GM18508 (cell line): ENCODE results near the gene CACNA1C.

ENCODE experiments used
- ATAC-seq: cut with Tn5 transposase; IDR thresholded peaks from one replicate; pipeline ENCODE4 v1.9.1; 2021; ENCODE audit warnings: moderate number of reproducible peaks; ENCODE audit not compliant: insufficient read depth, unreplicated experiment

CACNA1C gene

DNA sequence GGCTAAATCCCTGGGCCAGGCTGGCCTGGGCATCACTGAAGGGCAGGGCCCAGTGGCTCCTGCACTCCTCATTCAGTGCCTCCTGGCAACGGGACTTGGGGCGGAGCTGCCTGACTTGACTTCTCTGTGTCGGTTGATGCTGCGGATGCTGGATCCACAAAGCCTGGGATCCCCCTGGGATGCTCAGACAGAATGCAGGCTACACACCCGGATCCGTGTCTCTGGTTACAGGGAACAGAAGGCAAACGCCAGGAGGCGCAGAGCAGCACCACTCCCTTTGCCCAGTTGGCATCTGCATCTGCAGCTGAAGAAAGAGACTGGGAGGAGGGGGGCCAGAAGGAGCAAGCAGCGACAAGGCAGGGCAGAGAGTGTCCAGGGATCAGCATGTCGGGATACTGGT lies 587.5 kb downstream of the CACNA1C start:
- no peak for ATAC-seq

DNA sequence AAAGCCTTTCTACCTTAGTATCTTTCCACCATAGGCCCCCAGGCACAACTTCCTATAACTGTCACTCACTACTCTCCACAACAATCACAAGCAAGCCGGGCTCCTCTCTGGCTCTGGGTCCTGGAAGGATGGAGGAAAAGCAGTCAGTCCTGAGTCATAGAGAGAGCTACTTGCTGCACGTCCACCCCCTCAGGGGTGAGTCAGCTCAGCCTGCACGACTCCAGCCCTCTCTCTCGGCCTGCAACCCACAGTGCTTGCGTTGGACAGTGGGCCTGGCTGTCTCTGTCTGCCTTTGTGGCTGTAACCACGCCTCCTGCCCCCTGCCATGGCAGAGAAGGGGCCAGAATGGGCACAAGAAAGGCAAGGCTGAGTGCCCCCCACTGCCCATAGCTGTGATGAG lies 587.9 kb downstream of the CACNA1C start:
- ATAC-seq: no peak

DNA sequence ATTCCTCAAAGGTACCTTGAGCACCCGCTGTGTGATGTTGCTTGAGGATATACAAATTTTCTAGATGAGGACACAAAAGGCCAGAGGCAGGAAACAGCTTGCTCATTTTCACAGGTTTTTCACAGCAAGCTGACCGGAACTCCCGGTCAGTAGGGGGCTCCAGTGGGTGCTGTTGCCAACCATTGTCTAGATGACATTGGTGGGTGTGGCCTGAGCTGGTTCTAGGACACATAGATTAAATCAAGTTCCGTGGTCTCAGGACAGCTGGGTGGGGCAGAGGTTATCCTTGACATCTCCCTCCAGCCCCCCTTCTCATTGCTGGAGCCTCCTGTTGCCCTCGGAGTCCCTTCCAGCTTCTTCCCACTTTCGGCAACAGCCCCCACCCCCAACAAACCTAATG lies 588.4 kb downstream of the CACNA1C start:
- no peak for ATAC-seq

DNA sequence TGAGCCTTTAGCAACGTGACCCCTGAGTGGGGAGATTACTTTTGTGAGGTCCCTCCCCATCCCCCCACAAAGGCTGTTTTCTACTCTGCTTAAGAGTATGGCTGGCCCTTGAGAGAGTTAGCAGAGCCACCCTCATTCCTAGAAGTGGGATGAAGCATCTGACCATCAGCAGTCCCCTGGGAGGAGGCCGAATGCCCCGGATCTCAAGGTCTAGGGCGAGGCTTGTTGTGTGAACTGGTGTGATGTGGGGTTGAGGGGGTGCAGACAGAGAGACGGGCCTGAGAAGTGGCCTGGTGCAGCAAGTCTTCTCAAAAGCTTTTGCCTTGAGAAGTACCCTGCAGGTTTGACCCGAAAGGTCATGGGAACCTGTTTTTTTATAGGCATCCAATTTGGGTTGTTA lies 589.0 kb downstream of the CACNA1C start:
- no peak for ATAC-seq

DNA sequence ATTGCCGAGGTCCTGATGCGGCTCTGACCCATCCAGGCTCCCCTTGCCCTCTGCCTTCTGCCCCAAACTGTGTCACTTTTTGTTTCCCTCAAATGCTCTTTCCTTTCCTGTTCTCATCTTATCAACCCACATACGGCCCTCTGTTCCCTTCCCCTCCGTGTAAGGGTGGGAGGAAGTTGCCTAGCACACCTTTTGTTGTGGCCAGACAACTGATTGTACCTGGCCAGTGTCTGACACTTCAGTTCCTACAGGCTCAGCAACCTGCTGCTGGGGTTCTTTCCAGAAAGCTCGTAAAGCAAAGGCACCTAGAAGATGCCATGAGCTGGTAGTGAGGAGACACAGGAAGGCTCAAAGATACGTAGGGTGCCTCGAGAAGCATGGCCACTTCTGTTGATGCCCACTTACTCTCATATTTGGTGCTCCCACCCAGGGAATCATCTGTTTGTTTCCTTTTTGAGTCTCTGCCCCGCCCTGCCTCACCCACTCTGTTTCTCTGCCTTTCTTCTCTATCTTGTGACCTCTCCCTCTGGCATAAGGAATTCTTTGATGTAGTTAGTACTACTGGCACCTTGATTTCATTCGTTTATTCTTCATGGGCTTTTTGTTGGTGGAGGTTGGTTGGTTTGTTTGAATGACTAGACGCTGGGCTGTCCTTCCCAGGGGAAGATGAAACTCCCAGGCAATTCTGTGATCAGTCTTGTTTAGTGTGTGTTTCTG lies 589.5 kb downstream of the CACNA1C start:
- ATAC-seq: no peak

DNA sequence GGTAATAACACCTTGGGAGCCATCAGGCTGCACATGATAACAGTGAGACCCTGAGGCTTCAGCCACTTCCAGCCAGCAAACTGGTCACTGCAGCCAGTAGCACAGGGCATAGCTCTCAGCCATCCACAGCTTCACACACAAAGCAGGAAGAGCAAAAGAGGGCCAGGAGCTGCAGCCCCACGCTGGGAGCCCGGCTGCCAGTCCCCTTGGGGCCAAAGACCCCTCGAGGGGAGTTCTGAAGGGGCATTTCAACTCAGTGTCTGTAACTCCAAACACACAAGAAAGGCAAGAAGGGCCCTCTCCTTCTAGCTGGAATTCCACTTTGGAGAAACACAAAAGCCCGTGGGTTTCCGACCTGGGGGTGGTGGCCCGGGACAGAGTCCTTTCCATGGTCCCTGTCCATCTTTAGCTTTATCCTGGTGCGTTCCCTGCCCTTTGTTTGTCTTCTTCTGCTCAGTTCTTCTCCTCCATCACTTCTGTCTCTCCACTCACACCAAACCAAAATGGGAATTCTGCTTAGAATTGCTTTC lies 590.2 kb downstream of the CACNA1C start:
- no peak for ATAC-seq

DNA sequence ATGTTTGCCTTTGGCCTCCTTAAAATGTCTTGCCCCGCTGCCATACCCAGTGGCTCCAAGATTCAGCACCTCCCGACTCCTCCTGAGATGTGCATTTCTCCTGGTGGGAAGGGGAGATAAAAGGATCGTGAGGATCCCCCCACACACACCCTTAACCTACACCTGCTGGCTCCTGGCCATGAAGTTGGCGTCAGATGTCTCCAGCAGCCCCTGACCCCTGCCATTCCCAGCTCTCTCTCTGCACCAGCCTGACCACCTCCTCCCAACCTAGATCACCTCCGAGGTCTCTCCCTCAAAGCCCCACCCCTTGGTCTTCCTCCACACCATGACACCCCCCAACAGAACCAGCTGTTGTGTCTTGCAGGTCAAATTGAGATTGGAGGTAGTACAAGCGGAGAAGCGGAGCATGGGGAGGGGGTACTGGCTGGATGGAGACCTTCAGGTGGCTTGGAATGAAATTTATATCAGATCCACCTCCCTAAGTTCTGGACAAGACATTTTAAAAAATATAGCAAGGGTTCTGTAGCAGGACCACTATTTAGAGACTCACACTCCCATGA lies 590.9 kb downstream of the CACNA1C start:
- ATAC-seq: no peak

DNA sequence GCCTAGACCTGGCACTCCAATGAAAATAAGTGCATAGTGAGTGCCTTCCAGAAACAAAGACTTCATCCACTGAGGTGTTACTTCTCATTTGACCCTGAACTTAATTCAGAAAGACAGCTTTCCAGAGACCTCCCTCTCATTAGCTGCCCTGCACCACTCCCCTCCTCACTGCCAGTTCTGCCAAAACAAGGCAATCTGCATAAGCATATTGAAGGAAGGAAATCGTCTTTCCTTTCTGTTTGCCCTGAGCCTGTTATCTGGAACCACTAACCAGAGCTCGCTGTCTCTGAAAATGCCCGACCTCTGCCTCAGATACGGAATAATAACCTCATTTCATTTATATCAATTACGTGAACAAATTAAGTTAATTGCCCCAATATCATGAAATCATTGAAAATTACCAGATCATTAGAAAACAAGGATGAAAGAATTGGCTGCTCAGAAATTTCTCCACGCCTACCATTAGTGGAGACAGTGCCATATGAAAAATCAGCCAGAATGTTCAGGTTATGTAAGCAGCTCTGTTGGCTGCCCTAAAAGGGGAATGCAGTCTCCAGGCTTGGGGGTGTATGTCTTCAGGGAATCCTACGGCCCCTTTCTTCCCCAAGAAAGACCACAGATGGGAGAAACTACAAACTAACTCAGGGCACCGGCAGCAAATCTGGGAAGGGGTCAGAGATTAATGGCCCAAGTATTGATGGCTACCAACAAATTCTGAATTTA lies 592.1 kb downstream of the CACNA1C start:
- ATAC-seq: no peak

DNA sequence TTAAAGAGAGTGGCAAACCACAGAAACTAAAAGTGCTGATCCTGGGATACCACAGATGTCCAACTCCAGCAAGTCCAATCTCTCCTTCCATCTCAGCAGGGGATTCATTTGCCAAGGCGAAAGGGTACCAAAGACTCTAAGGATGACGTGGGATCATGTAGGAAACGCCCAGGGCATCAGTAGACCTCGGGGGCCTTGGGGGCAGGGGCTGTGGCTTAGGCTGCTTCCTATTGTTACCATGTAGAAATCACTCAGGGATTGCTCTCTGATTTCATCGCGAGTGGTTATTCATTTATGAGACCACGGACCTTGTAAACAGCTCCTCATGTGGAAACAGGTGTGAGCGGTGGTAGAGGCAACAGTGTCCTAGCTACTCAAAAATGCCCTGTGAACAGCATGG lies 592.7 kb downstream of the CACNA1C start:
- no peak for ATAC-seq

DNA sequence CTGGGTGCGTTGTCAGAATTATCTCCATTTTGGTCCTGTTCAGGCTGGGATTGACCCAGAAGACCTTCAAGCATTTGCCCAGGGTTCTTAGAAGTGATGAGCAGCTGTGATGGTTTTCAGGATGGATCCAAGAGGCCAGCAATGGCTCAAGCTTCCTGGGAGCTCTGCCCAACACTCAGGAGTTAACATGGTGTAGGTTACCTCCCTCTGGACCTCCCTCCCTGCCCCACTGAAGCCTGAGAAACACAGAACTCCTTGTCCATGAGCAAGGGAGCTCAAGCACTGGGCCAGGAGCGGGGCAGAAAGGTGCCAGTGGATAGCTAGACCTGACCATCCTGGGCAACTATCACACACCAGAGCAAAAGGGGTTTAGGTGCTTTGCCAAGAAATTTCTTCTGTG lies 593.6 kb downstream of the CACNA1C start:
- ATAC-seq: no peak

DNA sequence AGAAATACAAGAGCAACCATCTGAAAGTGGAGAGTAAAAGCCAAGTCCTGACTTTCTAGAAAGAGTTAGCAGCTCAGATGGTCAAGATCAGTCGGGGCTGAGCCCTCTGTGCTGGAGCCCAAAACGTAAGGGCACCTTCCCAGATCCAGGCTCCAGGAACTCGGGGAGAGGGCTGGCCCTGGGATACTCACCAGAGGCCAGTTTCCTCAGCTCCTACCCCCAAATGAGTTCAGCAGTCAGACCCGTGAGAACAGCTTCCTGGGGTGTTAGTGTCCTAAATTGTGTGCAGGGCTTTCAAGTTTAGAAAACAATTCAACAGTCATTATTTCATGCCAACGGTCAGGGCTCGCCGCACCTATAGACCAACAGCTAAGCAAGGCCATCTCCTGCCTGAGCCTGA lies 594.4 kb downstream of the CACNA1C start:
- ATAC-seq: no peak

DNA sequence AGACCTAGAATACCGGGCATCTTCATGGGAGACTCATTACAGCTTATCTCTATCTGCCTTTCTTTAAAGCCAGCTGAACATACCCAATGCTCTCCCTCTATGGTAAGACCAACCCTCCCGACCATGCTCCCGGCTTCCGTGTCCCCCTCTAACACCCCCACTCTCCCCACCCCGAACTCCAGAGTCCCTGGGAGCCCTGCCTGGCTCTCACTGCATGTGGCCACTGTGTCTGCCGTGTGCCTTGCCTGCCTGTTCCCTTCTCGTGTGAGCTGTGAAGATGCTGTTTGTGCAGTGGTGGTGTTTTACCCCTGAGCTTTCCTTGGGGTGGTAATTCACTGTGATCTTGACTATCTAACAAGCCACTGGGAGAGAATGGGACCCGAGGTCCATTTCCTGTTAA lies 595.6 kb downstream of the CACNA1C start:
- ATAC-seq: no peak

DNA sequence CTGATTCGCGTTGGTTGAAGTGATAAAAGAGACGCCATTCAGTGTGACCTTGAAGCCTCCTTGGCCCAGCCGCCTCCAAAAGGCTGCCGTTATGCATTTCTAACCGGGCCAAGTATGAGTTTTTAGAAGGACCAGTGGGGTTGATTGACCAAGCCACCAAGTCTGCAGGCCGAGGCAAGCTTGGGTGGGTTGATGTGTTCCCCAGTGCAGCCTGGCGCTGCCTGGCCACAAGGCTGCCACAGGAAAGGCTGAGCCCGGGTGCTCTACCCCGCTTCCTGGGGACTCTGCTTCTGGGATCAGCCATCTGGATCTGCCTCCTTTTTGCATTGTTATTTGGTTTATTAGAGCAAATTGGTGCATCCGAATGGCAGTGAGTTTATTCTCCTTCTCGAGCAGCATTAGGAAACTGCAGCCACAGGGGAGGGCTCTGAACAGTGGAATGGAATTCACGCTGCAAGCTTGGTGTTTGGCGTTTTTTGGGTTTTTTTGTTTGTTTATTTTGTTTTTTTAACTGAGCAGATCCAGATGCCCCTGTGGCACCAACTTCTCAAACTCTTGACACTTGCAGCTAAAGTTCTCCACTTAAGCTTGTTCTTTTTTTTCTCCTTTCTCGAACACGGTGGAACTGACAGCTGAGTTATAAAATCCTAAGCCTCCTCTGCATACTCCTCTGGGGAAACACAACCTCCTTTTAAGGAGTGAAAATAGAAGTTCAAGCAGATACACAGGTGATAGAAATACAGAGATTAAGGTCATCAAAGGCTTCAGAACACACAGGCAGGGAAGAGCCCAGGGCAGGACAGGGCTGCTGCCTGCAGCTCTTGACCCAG lies 596.6 kb downstream of the CACNA1C start:
- no peak for ATAC-seq

DNA sequence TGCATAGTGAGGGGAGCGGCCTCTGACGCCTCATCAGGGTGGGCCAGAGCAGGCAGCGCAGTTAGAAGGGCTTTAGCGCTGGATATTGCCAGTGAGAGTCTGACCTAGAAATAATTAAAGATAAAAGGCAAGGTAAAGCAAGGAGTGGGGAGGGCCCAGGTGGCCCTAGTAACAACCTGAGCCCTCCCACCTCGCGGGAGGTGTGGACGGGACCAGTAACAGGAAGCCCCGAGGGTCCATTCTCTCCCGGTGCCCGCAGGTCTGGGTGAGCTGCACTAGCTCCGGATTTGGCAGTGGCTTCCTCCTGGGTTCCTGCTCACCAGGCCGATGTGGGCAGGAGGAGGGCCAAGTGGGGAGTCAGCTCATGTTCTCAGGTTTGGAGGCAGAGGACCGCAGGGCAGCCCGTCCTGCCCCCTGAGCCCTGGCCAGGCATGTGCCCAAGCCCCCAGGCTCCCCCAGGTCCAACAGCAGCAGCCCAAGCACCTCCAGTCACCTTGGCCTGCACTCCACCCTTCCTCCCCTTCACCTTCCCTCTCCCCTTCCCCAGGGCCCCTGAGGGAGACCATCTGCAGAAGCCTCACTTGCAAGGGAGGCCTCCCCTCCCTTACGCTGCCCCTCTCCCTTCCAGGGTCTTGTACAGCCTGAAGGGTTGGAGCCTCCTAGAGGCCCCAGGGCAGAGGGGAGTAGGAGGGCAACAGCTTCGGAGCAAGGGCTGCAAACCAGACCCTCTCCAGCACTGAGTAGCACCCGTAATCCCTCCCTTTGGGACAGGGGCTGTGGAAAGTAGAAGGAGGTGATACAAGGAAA lies 597.7 kb downstream of the CACNA1C start:
- no peak for ATAC-seq

DNA sequence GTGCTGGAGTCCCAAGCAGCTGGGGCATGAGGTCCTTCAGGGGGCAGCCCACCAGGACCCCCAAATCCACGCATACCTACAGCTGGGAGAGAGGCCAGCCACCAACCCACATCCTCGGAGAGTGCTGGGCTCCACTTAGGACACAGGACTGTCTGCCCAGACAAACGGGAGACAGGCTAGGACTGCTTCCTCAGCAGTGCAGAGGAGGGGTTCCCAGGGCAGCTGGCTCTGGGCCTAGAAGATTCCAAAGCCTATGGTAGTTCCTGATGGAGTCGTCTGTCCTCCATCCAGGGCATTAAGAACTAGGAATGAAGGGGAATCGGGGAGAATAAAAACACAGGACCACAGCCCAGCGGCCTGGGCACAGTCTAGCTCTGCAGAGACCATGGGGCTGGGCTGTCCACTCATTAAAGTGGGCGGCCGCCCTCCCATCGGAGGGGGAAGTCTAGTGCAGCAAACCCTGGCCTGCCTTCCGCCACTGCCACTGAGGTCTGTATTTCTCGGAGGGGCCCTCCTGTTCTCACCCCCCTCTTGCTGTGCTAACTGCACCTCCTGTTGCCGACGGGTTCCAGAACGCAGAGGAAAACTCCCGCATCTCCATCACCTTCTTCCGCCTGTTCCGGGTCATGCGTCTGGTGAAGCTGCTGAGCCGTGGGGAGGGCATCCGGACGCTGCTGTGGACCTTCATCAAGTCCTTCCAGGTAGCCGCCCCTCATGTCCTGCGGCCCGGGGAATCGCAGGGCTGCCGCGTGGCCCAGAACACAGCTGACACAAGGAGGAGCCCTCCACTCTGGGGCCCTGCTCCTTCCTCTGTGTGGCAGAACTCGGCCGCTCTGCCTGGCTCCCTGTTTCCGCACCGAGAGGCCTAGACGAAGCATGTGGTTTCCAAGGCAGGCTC lies 598.5 kb downstream of the CACNA1C start:
- ATAC-seq: no peak

DNA sequence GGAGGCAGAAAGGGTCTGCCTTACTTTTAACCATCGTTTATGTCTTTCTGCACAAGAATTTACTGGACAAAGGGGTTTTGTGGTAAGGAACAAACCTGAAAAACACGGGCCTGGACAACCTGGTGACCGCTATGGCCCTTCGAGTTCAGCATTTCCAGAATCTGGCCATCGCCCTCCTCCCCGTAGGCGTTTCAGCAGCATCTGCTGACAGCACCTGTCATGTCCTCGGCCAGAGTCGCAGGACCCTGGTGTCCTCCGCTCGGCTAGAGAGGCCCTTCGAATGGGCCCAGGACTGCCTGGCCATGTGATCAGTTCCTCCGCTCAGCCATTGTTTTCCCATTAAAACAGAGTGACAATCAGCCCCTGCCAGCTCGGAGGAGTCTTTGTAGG lies 599.2 kb downstream of the CACNA1C start:
- ATAC-seq: no peak

DNA sequence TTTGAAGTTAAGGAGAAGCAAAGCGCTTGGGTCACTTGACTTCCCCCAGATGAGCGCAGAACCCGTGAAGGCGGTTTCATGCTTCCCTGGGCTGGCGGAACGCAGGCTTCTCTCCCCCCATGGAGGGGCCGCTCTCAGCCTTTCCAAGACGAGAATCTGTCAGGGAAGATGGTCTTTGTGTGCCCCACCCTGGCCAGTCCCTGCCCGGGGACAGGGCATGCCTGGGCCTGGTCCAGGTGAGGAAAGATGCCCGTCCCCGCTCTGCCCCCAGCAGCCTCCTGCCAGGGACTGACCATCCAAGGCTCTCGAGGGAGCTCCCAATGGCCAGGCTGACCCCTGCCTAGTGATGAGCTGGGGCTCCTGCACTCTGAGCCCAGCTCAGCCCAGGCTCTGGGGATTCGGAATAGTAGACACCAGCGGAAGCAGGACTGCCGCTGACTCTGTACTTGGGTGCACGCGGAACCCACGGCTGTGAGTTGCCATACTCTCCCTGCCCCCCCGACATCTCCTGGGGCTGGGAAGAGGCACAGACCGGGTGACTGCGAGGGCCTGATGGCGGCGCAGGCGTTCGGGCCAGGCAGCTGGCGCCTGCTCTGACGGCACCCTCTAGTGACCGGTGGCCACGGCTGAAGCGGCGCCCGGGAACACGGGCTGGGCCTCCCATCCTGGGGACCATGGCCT lies 599.8 kb downstream of the CACNA1C start:
- no peak for ATAC-seq

DNA sequence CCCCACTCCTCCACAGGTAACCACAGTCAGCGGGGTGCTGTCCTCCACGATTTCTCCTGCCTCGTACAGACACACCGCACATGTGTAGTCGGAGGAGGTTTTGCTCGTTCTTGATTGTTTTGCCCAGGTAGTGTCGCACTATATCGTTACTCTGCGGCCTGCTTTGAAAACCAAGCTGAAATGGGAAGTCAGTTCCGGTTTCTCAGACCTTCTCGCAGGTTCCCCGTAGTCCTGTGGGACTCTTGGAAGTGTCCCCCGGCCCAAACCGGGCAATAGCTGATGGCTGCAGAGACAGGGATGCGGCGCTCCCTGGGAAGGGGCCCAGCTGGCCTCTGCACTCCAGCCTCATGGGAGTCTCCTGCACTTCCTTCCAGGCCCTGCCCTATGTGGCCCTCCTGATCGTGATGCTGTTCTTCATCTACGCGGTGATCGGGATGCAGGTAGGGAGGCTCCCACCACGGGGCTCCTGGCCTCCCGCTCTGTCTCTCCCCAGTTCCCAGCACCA lies 600.7 kb downstream of the CACNA1C start:
- no peak for ATAC-seq
